ENCODE results near the gene MAT2A. TPM values are rescaled to one million over a fixed set of nuclear protein-coding genes. Genes with fewer than 3 reads are reported as not detected.

MAT2A gene
- total and polyA plus RNA-seq, 10 of the 15 experiments (the other 5 are each of a cell fraction or from before 2014, with no cell fraction given): 97.6 to 408 (median 290) TPM

GRCh38 chr2:85534881-85535280, 4.1 kb upstream of the MAT2A start:
- in situ Hi-C loops (cut with MboI): no loop called here

More at GRCh38 chr2:85534881-85535280, 4.1 kb upstream of the MAT2A start:
- Histone ChIP-seq H3K9ac (ENCODE audit: control insufficient read depth, insufficient read depth, low read length) (no peak overlapping the region), H3K4me1 (ENCODE audit: control insufficient read depth, insufficient read depth, low read length) (no peaks in the 10 kb centered on the region), H3K27me3 (replicated peaks in 1 of 2; ENCODE audit: control insufficient read depth in 2 of 2, insufficient read depth in 2 of 2, low read length in 1 of 2) (no peaks in the 10 kb centered on the region), H3K79me2 (ENCODE audit: control insufficient read depth, insufficient read depth, low read length) (peaks cover 29% of the 10 kb centered on the region), H3K4me3 (no peak overlapping the region), H3K9me3 (replicated peaks; ENCODE audit: control insufficient read depth, insufficient read depth, low read length) (no peaks in the 10 kb centered on the region), H3K27ac (ENCODE audit: control insufficient read depth, insufficient read depth) (no peak overlapping the region), H4K20me1 (ENCODE audit: control insufficient read depth, insufficient read depth) (no peaks in the 10 kb centered on the region), H2AFZ (ENCODE audit: control insufficient read depth, low read depth, low read length) (no peak overlapping the region), H3K4me2 (ENCODE audit: control insufficient read depth, insufficient read depth) (no peak overlapping the region), H3K36me3 (ENCODE audit: control insufficient read depth in 2 of 2, insufficient read depth in 2 of 2, low read length in 1 of 2) (no peaks in the 10 kb centered on the region)
- 63% methylated on average over 3 of the region's 3 CpGs for WGBS (ENCODE audit: insufficient coverage, insufficient replicate concordance, low lambda C conversion rate, missing lambda C conversion rate)
- TF ChIP-seq NR2F1 (conservative IDR thresholded peaks at IDR 0.05) (no peak), STAT1 (conservative IDR thresholded peaks at IDR 0.05) (no peak), ZNF592 (IDR thresholded peaks at IDR 0.05) (no peak), E2F4 (IDR thresholded peaks at IDR 0.05; ENCODE audit: low read depth, low read length) (no peak), CBFB (IDR thresholded peaks at IDR 0.05; ENCODE audit: low read depth) (no peak), HDAC6 (IDR thresholded peaks at IDR 0.05; ENCODE audit: unreplicated experiment) (no peak), EZH2 (IDR thresholded peaks at IDR 0.05; ENCODE audit: borderline replicate concordance, control insufficient read depth, low read depth, low read length) (no peak), GATAD2B (conservative IDR thresholded peaks at IDR 0.05; ENCODE audit: low read depth) (no peak)
- RAD21 ChIA-PET (ENCODE audit: unreplicated experiment): interaction anchor here (1.2 kb wide), 1 partner anchor 17 kb away, joined by 3 read pairs; no protein-coding TSS in a partner anchor
- intact Hi-C loops (cut with micrococcal nuclease; ENCODE audit: unreplicated experiment): loop anchor here (5.0 kb wide), 1 partner anchor 82 kb away; the partner anchor contains the start of gene USP39
- ATAC-seq: no peak
- no TSS peak for BruUV-seq (replicated peaks)
- CTCF ChIA-PET: interaction anchor here (1.3 to 10.9 kb wide), 4 partner anchors 11 to 116 kb away, joined by 3 to 134 read pairs (median 5); no protein-coding TSS in a partner anchor
- SMC1A ChIA-PET (ENCODE audit: uncharacterized antibody, unreplicated experiment): interaction anchor here (1.1 to 1.2 kb wide), 2 partner anchors 40 to 106 kb away, joined by 3 read pairs; no protein-coding TSS in a partner anchor
- no peak for DNase-seq (ENCODE audit: low read depth, low spot score)
- POLR2A ChIA-PET: interaction anchor here (0.5 to 1.6 kb wide), 3 partner anchors 11 to 178 kb away, joined by 3 to 5 read pairs (median 3); no protein-coding TSS in a partner anchor
- no peak for FAIRE-seq
